AG08395 (cell line): ENCODE measurements around the gene PELI2.

Source experiments
- DNase-seq: peaks from one replicate; pipeline ENCODE4 v3.0.0; 2012; ENCODE audit warnings: mixed read lengths, low spot score

The PELI2 gene

GRCh38 chr14:56205881-56206280, 87.7 kb downstream of the PELI2 start:
- no peak for DNase-seq

GRCh38 chr14:56206596-56206995, 88.4 kb downstream of the PELI2 start:
- DNase-seq: no peak

- no peak for DNase-seq
These were observed 89.5 kb downstream of the PELI2 start for GRCh38 chr14:56207626-56208292.

GRCh38 chr14:56208520-56208919, 90.3 kb downstream of the PELI2 start:
- DNase-seq: no peak

- DNase-seq: no peak
These were observed 92.4 kb downstream of the PELI2 start for GRCh38 chr14:56210571-56210970.

- DNase-seq: no peak
These were observed 92.9 kb downstream of the PELI2 start for GRCh38 chr14:56211084-56211483.

- DNase-seq: no peak
These were observed 93.6 kb downstream of the PELI2 start for GRCh38 chr14:56211844-56212243.

- DNase-seq: no peak
These were observed 94.3 kb downstream of the PELI2 start for GRCh38 chr14:56212521-56212920.

- DNase-seq: no peak
These were observed 95.1 kb downstream of the PELI2 start for GRCh38 chr14:56213306-56213705.

GRCh38 chr14:56215180-56215579, 97.0 kb downstream of the PELI2 start:
- DNase-seq: no peak

- no peak for DNase-seq
These were observed 98.6 kb downstream of the PELI2 start for GRCh38 chr14:56216626-56217379.

GRCh38 chr14:56217380-56218045, 99.3 kb downstream of the PELI2 start:
- no peak for DNase-seq

GRCh38 chr14:56219666-56220413, 101.6 kb downstream of the PELI2 start:
- no peak for DNase-seq

- DNase-seq: no peak
These were observed 103.3 kb downstream of the PELI2 start for GRCh38 chr14:56221382-56222128.

- DNase-seq: no peak
These were observed 106.0 kb downstream of the PELI2 start for GRCh38 chr14:56224229-56224628.

GRCh38 chr14:56224691-56225681, 106.8 kb downstream of the PELI2 start:
- no peak for DNase-seq

- DNase-seq: no peak
These were observed 117.2 kb downstream of the PELI2 start for GRCh38 chr14:56235388-56235787.

- no peak for DNase-seq
These were observed 119.2 kb downstream of the PELI2 start for GRCh38 chr14:56237398-56237797.

GRCh38 chr14:56241461-56241860, 123.2 kb downstream of the PELI2 start:
- DNase-seq: no peak

GRCh38 chr14:56243110-56243509, 124.9 kb downstream of the PELI2 start:
- no peak for DNase-seq
